Neural cell (in vitro differentiated cells): Measurements from ENCODE around the gene DNAJB11.

Experiments used
- EP300 ChIP-seq: fragments of 450-650 bp; conservative IDR thresholded peaks from 2 replicates; pipeline ENCODE4 v1.6.1; 2014; ENCODE audit warnings: antibody characterized with exemption, mild to moderate bottlenecking, moderate library complexity; ENCODE audit not compliant: poor library complexity, severe bottlenecking
- EZH2 ChIP-seq: fragments of 200-600, 300-800 bp; shearing (Covaris generic), sonication (generic); IDR thresholded peaks from 2 replicates; pipeline ENCODE4 v1.6.1; 2014; ENCODE audit warnings: antibody characterized with exemption, low read length, borderline replicate concordance, mild to moderate bottlenecking; ENCODE audit not compliant: insufficient read depth, poor library complexity, severe bottlenecking
- POLR2AphosphoS5 ChIP-seq: IDR thresholded peaks from 2 replicates; pipeline ENCODE4 v1.6.1; 2012
- RAD21 ChIP-seq: fragments of 450-650 bp; conservative IDR thresholded peaks from 2 replicates; pipeline ENCODE4 v1.6.1; 2014; ENCODE audit warnings: antibody characterized with exemption, mild to moderate bottlenecking, moderate library complexity
- REST ChIP-seq: IDR thresholded peaks from 2 replicates; pipeline ENCODE4 v1.6.1; 2012; ENCODE audit warnings: borderline replicate concordance
- TAF1 ChIP-seq: IDR thresholded peaks from 2 replicates; pipeline ENCODE4 v1.6.1; 2012; ENCODE audit warnings: low read depth
- TF ChIP-seq, protein P1 (sequence below): fragments of 450-650 bp; IDR thresholded peaks from 2 replicates; pipeline ENCODE4 v1.5.1; 2014; ENCODE audit warnings: antibody characterized with exemption, mild to moderate bottlenecking, moderate library complexity; ENCODE audit not compliant: poor library complexity, severe bottlenecking

GRCh38 chr3:186536883-186537844 is 33.4 kb upstream of the DNAJB11 start:
- TF ChIP-seq TAF1 (no peak), POLR2AphosphoS5 (no peak), REST (no peak), RAD21 (no peak), EZH2 (no peak), EP300 (no peak)
- TF ChIP-seq, protein P1, sequence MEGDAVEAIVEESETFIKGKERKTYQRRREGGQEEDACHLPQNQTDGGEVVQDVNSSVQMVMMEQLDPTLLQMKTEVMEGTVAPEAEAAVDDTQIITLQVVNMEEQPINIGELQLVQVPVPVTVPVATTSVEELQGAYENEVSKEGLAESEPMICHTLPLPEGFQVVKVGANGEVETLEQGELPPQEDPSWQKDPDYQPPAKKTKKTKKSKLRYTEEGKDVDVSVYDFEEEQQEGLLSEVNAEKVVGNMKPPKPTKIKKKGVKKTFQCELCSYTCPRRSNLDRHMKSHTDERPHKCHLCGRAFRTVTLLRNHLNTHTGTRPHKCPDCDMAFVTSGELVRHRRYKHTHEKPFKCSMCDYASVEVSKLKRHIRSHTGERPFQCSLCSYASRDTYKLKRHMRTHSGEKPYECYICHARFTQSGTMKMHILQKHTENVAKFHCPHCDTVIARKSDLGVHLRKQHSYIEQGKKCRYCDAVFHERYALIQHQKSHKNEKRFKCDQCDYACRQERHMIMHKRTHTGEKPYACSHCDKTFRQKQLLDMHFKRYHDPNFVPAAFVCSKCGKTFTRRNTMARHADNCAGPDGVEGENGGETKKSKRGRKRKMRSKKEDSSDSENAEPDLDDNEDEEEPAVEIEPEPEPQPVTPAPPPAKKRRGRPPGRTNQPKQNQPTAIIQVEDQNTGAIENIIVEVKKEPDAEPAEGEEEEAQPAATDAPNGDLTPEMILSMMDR, result no peak
